VCaP (cell line): ENCODE data around the gene TM4SF4.

Experiments
- H3K27ac ChIP-seq: fragments of 450-650 bp; 2 replicates; pipeline ENCODE4 v1.5.1; 2017
- CTCF ChIP-seq: fragments of 450-650 bp; conservative IDR thresholded peaks from 2 replicates; pipeline ENCODE4 v1.5.1; 2017; ENCODE audit warnings: mild to moderate bottlenecking, moderate library complexity

The TM4SF4 gene

GRCh38 chr3:149473357-149474249 lies 894 bp upstream of the TM4SF4 start:
- no peak overlapping the region for H3K27ac ChIP-seq
- no peak for TF ChIP-seq CTCF

- no peak for TF ChIP-seq CTCF
- no peak overlapping the region for H3K27ac ChIP-seq
Observed at GRCh38 chr3:149475451-149476060, 1.1 kb downstream of the TM4SF4 start.

DNA sequence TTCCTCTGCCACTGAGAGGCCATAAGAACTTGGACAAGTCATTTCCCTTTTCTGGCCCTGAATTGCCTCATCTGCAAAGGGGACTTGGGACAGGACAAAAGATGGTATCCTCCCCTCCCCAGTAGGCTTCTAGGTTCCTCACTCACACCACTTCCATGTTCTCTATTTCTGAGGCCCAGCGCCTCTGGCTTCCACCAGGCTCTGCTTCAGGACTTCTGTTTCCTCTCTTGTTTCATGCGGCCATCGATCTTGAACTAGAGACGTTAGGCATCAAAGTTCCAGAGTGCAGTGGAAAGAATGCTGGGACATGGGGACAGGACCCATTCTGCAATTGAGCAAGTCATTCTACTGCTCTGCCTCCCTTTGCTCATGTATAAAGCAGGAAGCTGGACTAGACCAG lies 1.7 kb downstream of the TM4SF4 start:
- no peak overlapping the region for H3K27ac ChIP-seq
- TF ChIP-seq CTCF, result no peak

GRCh38 chr3:149479621-149480325 lies 5.3 kb downstream of the TM4SF4 start:
- peak overlapping the region; percentile 38; the same call in 1 of the 2 replicates for H3K27ac ChIP-seq

DNA sequence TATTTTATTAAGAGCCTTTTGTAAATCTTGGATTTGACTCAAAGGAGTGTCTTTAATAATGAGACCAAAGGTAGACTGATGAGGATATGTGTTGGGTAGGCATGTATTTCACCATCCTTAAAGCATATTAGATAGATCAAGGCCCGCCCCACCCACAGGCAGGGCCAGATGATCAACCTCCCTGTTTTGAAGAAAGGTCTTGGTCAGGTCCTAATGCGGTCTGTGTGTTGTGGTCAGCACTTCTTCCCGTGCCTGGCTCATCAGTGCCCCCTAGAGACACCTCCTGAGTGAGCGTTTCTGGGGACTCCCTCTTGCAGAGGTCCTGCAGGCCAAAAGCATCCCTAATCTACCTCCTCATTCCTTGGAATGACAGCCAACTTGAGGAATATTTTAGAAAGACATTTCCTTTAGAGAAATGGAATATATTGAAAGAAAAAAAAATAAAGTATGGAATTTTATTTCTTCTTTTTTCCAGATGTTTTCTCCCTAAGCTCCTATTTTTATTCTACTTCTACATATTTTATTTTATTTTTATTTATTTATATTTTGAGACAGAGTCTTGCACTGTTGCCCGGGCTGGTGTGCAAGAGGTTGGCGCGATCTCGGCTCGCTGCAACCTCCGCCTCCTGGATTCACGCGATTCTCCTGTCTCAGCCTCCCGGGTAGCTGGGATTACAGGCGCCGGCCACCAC lies 6.0 kb downstream of the TM4SF4 start:
- peak; percentile 89 for TF ChIP-seq CTCF
- H3K27ac ChIP-seq, result peak overlapping the region; percentile 38; the same call in 1 of the 2 replicates

More at GRCh38 chr3:149479621-149480325, 5.3 kb downstream of the TM4SF4 start:
- TF ChIP-seq CTCF, result no peak

- H3K27ac ChIP-seq, result no peak overlapping the region
- TF ChIP-seq CTCF, result no peak
Observed at GRCh38 chr3:149481056-149481455, 6.6 kb downstream of the TM4SF4 start.
